GM19328 (cell line): ENCODE data around the gene NCOA3.
"Not testable (repeated sequence)": the region's sequence is repeated elsewhere in the genome, so short reads cannot be mapped to it uniquely, and the experiment has no call there.

Experiments
- ATAC-seq: cut with Tn5 transposase; IDR thresholded peaks from one replicate; pipeline ENCODE4 v1.9.1; 2021; ENCODE audit warnings: mild to moderate bottlenecking, moderate library complexity; ENCODE audit not compliant: unreplicated experiment

The NCOA3 gene

GRCh38 chr20:47468290-47469050, 33.2 kb upstream of the NCOA3 start:
- ATAC-seq: no peak

- ATAC-seq: no peak
Observed at GRCh38 chr20:47475419-47476044, 26.2 kb upstream of the NCOA3 start.

- no peak for ATAC-seq
Observed at GRCh38 chr20:47476452-47476851, 25.2 kb upstream of the NCOA3 start.

GRCh38 chr20:47479093-47479492, 22.6 kb upstream of the NCOA3 start:
- ATAC-seq: no peak

- ATAC-seq: no peak
Observed at GRCh38 chr20:47479506-47479905, 22.2 kb upstream of the NCOA3 start.

- ATAC-seq: no peak
Observed at GRCh38 chr20:47480239-47480638, 21.4 kb upstream of the NCOA3 start.

- no peak for ATAC-seq
Observed at GRCh38 chr20:47480705-47481104, 21.0 kb upstream of the NCOA3 start.

- no peak for ATAC-seq
Observed at GRCh38 chr20:47481330-47482216, 20.1 kb upstream of the NCOA3 start.

GRCh38 chr20:47482705-47483104, 19.0 kb upstream of the NCOA3 start:
- no peak for ATAC-seq

GRCh38 chr20:47484303-47484702, 17.4 kb upstream of the NCOA3 start:
- ATAC-seq: no peak

- peak; percentile 58 for ATAC-seq
Observed at GRCh38 chr20:47487175-47487917, 14.3 kb upstream of the NCOA3 start.

- no peak for ATAC-seq
Observed at GRCh38 chr20:47489448-47489872, 12.2 kb upstream of the NCOA3 start.

- ATAC-seq: no peak
Observed at GRCh38 chr20:47490795-47491194, 10.9 kb upstream of the NCOA3 start.

GRCh38 chr20:47492284-47492683, 9.4 kb upstream of the NCOA3 start:
- ATAC-seq: no peak

- ATAC-seq: no peak
Observed at GRCh38 chr20:47493175-47493962, 8.3 kb upstream of the NCOA3 start.

- no peak for ATAC-seq
Observed at GRCh38 chr20:47493963-47494293, 7.8 kb upstream of the NCOA3 start.

- not testable (repeated sequence) for ATAC-seq
Observed at GRCh38 chr20:47494606-47495005, 7.1 kb upstream of the NCOA3 start.

- no peak for ATAC-seq
Observed at GRCh38 chr20:47496118-47496517, 5.6 kb upstream of the NCOA3 start.

- ATAC-seq: no peak
Observed at GRCh38 chr20:47498606-47499005, 3.1 kb upstream of the NCOA3 start.

- ATAC-seq: no peak
Observed at GRCh38 chr20:47499053-47499452, 2.6 kb upstream of the NCOA3 start.
